ENCODE data around the gene HS3ST6. TPM values are rescaled to one million over a fixed set of nuclear protein-coding genes. Genes with fewer than 3 reads are reported as not detected.

Gene HS3ST6
- total and polyA plus RNA-seq, 2 donors (not counting 3 experiments of a cell fraction or from before 2014, with no cell fraction given): not detected

DNA sequence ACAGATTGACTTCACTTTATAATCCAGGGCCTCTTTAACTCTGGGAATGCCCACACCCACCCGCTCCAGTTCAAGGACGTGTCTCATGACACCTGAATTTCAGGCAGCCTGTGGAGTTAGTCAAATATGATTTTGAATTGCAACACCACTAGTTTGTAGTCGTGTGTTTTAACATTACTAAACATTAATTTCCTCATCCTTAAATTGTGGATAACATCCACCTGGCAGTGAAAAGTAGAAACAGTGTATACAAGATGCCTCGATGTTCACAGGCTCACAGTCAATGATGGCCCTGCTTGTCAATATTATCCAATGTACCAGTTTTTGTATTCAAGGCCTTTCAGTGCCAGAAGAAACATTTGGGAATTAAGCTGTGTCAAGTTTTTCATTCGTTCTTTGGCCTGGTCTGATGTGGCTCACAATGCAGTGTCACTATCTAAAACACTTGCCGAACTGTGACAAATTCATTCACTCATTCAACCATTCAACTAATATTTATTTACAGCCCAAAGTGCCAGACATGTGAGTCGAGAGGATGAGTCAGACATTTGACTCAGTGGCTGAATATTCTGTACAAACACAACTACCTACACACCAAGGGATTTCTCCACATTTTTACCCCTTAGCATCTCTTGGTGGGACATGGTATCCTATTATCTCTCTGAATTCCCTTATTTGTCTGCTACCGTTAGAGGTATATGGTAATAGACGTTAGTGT is 47.7 kb downstream of the HS3ST6 start:
- peaks cover 0 to 7% of the 10 kb centered on the region in 2 experiments for H3K27me3 ChIP-seq (ENCODE audit: control insufficient read depth in 2 of 2, insufficient read depth in 2 of 2, low read length in 2 of 2)
- peak; percentile 89 for FAIRE-seq
- H2AFZ ChIP-seq (ENCODE audit: low read depth, low read length): no peak overlapping the region
- peak; percentile 6 for TF ChIP-seq JUN (IDR thresholded peaks at IDR 0.05; ENCODE audit: borderline replicate concordance, insufficient read depth, insufficient read length, low read depth)
- TF ChIP-seq GATA2 (IDR thresholded peaks at IDR 0.05; ENCODE audit: insufficient read depth, insufficient read length, low read depth, low read length): no peak
- TF ChIP-seq POLR2AphosphoS5 (IDR thresholded peaks at IDR 0.05; ENCODE audit: insufficient read depth, low read depth, low read length): no peak
- no peak for TF ChIP-seq POLR2A (IDR thresholded peaks at IDR 0.05; ENCODE audit: low read depth, low read length)
- no peak for TF ChIP-seq MAX (IDR thresholded peaks at IDR 0.05; ENCODE audit: insufficient read depth, insufficient read length)
- no peak for TF ChIP-seq MYC (IDR thresholded peaks at IDR 0.05; ENCODE audit: low read depth, low read length)
- TF ChIP-seq, protein P1, sequence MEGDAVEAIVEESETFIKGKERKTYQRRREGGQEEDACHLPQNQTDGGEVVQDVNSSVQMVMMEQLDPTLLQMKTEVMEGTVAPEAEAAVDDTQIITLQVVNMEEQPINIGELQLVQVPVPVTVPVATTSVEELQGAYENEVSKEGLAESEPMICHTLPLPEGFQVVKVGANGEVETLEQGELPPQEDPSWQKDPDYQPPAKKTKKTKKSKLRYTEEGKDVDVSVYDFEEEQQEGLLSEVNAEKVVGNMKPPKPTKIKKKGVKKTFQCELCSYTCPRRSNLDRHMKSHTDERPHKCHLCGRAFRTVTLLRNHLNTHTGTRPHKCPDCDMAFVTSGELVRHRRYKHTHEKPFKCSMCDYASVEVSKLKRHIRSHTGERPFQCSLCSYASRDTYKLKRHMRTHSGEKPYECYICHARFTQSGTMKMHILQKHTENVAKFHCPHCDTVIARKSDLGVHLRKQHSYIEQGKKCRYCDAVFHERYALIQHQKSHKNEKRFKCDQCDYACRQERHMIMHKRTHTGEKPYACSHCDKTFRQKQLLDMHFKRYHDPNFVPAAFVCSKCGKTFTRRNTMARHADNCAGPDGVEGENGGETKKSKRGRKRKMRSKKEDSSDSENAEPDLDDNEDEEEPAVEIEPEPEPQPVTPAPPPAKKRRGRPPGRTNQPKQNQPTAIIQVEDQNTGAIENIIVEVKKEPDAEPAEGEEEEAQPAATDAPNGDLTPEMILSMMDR (IDR thresholded peaks at IDR 0.05; ENCODE audit: extremely low read depth in 1 of 2, insufficient read depth in 1 of 2, low read depth in 1 of 2, low read length in 2 of 2): no peak
- peak; percentile 66 for TF ChIP-seq FOS (IDR thresholded peaks at IDR 0.05; ENCODE audit: borderline replicate concordance, insufficient read depth, low read length)
- TF ChIP-seq EZH2 (IDR thresholded peaks at IDR 0.05; ENCODE audit: borderline replicate concordance, low read depth, low read length, severe bottlenecking): no peak
- H3K79me2 ChIP-seq (ENCODE audit: control insufficient read depth, insufficient read depth, low read length): no peaks in the 10 kb centered on the region
- no peaks in the 10 kb centered on the region for H3K9me1 ChIP-seq (replicated peaks; ENCODE audit: control insufficient read depth, extremely low read depth, insufficient read depth, low read length)
- no peaks in the 10 kb centered on the region for H4K20me1 ChIP-seq (replicated peaks; ENCODE audit: control insufficient read depth, extremely low read depth, insufficient read depth, low read length)
- ChIA-PET CTCF (interaction anchor here (0.6 to 1.0 kb wide), 2 partner anchors 9 to 26 kb away, joined by 3 to 5 read pairs; no protein-coding TSS in a partner anchor), POLR2A (no interaction called here)
- no peaks in the 10 kb centered on the region for H3K36me3 ChIP-seq (ENCODE audit: control insufficient read depth in 2 of 2, extremely low read depth in 1 of 2, insufficient read depth in 2 of 2, low read length in 2 of 2)
- no peak overlapping the region for H3K4me3 ChIP-seq (replicated peaks in 1 of 3; ENCODE audit: insufficient read depth in 1 of 3, low read depth in 1 of 3, low read length in 3 of 3)
- H3K4me2 ChIP-seq (ENCODE audit: insufficient read depth, low read length): no peak overlapping the region
- intact Hi-C loops (cut with micrococcal nuclease) (loop anchor here (5.0 kb wide), 1 partner anchor 33 kb away; no protein-coding TSS in a partner anchor), dilution Hi-C loops (cut with MboI; ENCODE audit: extremely low pct_ligation_motif_present, low sequenced_read_pairs) (no loop called here)
- no peak overlapping the region for H3K9ac ChIP-seq (replicated peaks; ENCODE audit: extremely low read depth, insufficient read depth, low read length)
- no TSS peak for BruUV-seq (replicated peaks)
- peak; percentile 29 for DNase-seq (ENCODE audit: low read depth, low spot score)
- H3K27ac ChIP-seq (ENCODE audit: insufficient read depth, low read depth, low read length): no peak overlapping the region
- H3K9me3 ChIP-seq (replicated peaks; ENCODE audit: control insufficient read depth, insufficient read depth, low read length): no peaks in the 10 kb centered on the region
- peaks cover 2% of the 10 kb centered on the region for H3K4me1 ChIP-seq (ENCODE audit: control insufficient read depth, extremely low read depth, insufficient read depth, low read length)
